Stimulated activated naive B cell treated with anti-CD40 and anti-IgM and Interleukin-4, amounts not matched to agents 10 μg/mL and 1 μg/mL and 100 μg/mL, for 72 hours (primary cell): Measurements from ENCODE around the gene NLGN3.
A peak's percentile ranks its signal among the peaks of the same experiment; 100 is the strongest.

ENCODE experiments used
- ATAC-seq, 2 donors: fragments of 150-1000 bp; cut with Tn5 transposase; replicated peaks; 2 replicates each; pipeline ENCODE4 v1.10.0; 2021; ENCODE audit warnings: moderate library complexity in 1 of 2
- DNase-seq: peaks from one replicate; pipeline ENCODE4 v3.0.0; 2021
- H3K27ac Mint-ChIP-seq: one replicate; pipeline ENCODE4 v1.8.0; 2022; ENCODE audit warnings: mild to moderate bottlenecking, mixed read lengths
- H3K27me3 Mint-ChIP-seq, 2 donors: one replicate each; pipeline ENCODE4 v1.8.0; 2022; ENCODE audit warnings: mixed read lengths in 2 of 2
- H3K36me3 Mint-ChIP-seq, 2 donors: one replicate each; pipeline ENCODE4 v1.8.0; 2022; ENCODE audit warnings: mixed read lengths in 2 of 2, mild to moderate bottlenecking in 1 of 2
- H3K4me1 Mint-ChIP-seq, 2 donors: one replicate each; pipeline ENCODE4 v1.8.0; 2022; ENCODE audit warnings: mixed read lengths in 2 of 2, mild to moderate bottlenecking in 1 of 2
- H3K4me3 Mint-ChIP-seq, 2 donors: one replicate each; pipeline ENCODE4 v1.8.0; 2022; ENCODE audit warnings: mild to moderate bottlenecking in 2 of 2, mixed read lengths in 2 of 2, moderate library complexity in 1 of 2
- H3K9me3 Mint-ChIP-seq, 2 donors: one replicate each; pipeline ENCODE4 v1.8.0; 2022; ENCODE audit warnings: mixed read lengths in 2 of 2, mild to moderate bottlenecking in 1 of 2

The NLGN3 gene

DNA sequence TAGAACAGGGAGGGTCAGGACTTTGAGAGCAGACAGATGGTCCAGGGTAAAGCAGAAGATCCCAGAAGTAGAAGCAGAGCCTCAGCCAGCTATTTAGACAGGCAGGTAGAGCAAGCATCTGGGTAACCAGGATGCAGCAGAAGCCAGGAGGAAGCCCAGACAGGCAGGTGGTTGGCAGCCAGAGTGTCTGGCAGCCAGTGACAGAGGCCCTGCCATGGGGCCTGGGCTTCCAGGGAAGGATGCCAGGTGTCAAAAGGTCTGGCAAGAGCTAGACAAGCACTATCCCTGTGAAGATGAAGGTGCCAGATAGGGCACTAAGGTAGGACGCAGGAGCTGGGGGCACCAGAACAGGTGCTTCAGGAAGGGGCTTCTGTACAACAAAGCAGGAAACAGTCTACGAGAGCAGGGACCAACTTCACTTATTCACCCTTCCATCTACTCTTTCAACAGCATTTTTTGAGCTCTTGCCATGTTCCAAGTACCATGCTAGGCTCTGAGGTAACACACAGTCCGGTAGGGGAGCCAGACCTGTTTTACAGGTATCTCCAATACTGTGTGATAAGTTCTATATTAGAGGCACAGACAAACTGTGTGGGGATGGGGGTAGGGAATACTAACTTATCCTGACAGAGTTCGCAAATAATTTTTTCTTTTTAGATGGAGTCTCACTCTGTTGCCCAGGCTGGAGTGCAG is 40.3 kb downstream of the NLGN3 start:
- H3K9me3 Mint-ChIP-seq = no peaks in the 10 kb centered on the region
- peaks cover 1 to 8% of the 10 kb centered on the region in 2 donors for H3K4me1 Mint-ChIP-seq
- no peaks in the 10 kb centered on the region for H3K27me3 Mint-ChIP-seq
- DNase-seq = no peak
- H3K4me3 Mint-ChIP-seq = no peak overlapping the region
- H3K27ac Mint-ChIP-seq = peak overlapping the region; percentile 2
- no peak for ATAC-seq
- H3K36me3 Mint-ChIP-seq = peaks cover 0 to 5% of the 10 kb centered on the region in 2 donors

DNA sequence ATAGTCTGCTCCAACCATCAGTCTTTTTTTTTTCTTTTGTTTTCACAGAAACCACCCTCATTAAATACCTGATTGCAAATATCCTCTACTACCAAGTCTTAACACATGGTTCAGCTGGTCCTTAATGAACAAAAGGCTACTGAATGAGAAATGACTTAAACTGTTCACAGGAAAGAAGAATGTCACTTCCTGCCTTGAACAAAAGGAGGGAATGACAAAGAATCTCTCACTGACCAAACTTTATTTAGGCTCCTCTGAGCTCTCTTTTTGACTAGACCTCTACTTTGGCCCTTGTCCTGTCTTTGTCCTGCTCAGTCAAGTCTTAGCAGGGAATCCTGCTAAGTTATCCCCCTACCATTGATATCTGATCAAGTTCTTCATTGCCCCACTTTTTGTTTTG is 46.6 kb downstream of the NLGN3 start:
- ATAC-seq (no peak), DNase-seq (no peak)
- Mint-ChIP-seq H3K4me3 (no peak overlapping the region), H3K27ac (peak overlapping the region; percentile 16), H3K9me3 (no peaks in the 10 kb centered on the region), H3K4me1 (peaks cover 4 to 18% of the 10 kb centered on the region in 2 donors), H3K27me3 (no peaks in the 10 kb centered on the region), H3K36me3 (peaks cover 7 to 15% of the 10 kb centered on the region in 2 donors)

DNA sequence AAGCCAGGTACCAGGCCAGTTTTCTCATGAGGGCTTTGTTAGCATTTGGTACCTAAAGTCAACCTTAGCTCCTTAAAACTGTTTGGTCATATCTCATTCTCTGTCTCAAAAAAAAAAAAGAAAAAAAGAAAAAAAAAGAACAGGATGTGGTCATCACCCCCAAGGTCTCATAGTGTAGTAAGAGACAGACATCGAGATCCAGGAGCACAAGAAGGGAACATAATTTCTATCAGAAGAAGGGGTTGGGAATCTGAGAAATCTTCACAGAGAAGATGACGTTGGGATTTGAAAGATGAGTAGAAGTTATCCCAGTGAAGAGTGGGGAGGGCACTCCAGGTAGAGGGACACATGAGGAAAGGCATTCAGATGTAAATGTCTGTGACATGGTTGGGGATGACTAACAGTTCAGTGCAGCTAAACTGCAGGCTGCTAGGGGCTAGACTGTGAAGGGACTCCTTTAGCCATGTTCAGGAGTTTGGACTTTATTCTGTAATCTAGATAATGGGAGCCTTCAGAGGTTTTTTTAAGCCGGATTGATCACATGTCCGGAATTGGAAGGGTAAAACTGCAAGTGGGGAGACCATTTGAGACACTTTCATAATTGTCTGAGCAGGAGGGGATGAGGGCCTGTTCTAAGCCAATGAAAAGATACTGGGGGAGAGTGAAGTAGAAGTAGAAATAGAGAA is 51.5 kb downstream of the NLGN3 start:
- peaks cover 0 to 4% of the 10 kb centered on the region in 2 donors for H3K9me3 Mint-ChIP-seq
- DNase-seq = no peak

DNA sequence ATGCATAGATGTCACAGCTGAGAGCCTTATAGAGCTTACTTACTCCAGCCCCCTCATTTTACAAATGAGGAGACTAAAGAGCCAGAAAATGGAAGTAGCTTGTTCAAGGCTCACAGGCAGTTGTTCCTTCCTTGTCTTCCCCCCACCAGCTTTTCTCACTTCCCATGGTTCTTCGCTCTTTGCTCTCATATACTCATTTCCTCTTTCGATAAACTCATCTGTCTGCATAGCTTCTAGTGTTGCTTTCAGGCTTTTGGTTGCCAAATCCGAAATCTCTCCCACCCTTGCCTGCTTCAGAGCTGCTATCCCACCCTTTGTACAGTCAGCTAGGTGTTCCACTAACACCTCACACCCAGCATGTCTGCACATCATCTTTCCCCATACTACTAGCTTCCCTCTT is 53.4 kb downstream of the NLGN3 start:
- peak overlapping the region; percentile 83 to 88 for H3K4me3 Mint-ChIP-seq
- peaks cover 0 to 8% of the 10 kb centered on the region in 2 donors for H3K36me3 Mint-ChIP-seq
- DNase-seq (peak; percentile 15), ATAC-seq (peak; percentile 93 to 95)
- H3K9me3 Mint-ChIP-seq = peaks cover 0 to 4% of the 10 kb centered on the region in 2 donors
- no peaks in the 10 kb centered on the region for H3K27me3 Mint-ChIP-seq
- peaks cover 12 to 27% of the 10 kb centered on the region in 2 donors for H3K4me1 Mint-ChIP-seq
- H3K27ac Mint-ChIP-seq = peak overlapping the region; percentile 80

More for the DNA sequence above, 51.5 kb downstream of the NLGN3 start:
- no peaks in the 10 kb centered on the region for H3K27me3 Mint-ChIP-seq
- H3K27ac Mint-ChIP-seq = peak overlapping the region; percentile 60
- peaks cover 14 to 31% of the 10 kb centered on the region in 2 donors for H3K4me1 Mint-ChIP-seq
- H3K4me3 Mint-ChIP-seq = peak overlapping the region; percentile 74 to 78
- ATAC-seq = peak; percentile 57 to 64
- H3K36me3 Mint-ChIP-seq = peaks cover 2 to 13% of the 10 kb centered on the region in 2 donors

DNA sequence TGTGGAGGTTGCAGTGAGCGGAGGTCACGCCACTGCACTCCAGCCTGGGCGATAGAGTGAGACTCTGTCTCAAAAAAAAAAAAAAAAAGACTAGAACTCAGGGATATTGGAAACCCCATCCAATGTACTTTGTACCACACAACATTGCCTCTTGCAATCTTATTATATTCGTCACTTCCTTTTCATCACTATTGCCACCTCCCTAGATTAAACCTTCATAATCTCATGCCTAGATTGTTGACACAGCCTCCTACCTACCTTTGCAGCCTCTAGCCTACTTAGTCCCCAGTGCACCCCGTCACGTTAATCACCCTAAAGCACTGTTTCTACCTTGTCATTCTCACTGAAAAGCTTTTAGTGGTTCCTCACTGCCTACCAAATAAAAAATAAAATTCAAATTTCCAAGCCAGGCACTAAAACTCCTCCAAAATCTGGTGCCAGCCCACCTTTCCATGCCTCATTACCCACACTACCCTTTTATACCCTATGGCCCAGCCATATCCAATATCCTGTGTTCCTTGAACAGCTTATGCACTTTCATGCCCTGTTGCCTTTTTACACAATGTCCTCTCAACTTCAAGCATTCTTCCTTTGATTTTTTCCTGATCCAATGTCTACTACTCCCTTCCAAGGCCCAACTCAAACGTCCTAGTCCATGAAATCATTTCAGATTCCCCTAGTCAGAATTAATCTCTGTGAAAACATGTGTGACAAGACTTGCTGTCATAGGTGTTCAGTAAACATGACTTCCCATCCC is 54.8 kb downstream of the NLGN3 start:
- H3K4me3 Mint-ChIP-seq = no peak overlapping the region
- ATAC-seq (no peak), DNase-seq (no peak)
- peaks cover 0 to 4% of the 10 kb centered on the region in 2 donors for H3K9me3 Mint-ChIP-seq
- peaks cover 0 to 8% of the 10 kb centered on the region in 2 donors for H3K36me3 Mint-ChIP-seq
- H3K27me3 Mint-ChIP-seq = no peaks in the 10 kb centered on the region
- H3K4me1 Mint-ChIP-seq = peaks cover 12 to 27% of the 10 kb centered on the region in 2 donors
- no peak overlapping the region for H3K27ac Mint-ChIP-seq

DNA sequence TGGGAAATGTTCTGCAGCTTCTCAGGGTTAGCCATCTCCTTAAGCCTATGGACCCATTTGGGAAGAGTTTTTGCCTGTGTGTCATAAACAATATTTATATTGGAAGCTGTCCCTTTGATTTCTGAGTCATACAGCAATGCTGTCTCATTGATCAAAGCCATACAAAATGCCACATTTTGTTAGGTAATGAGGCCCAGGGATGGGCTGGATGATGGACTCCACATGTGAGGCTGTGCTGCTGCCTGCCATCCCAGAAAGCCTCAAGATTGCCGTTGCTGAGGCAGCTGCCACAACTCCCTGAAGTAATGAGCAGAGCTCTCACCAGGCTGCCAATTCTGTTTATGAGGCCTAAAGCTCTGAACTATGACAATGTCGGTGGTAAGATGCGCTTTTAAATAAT is 66.2 kb downstream of the NLGN3 start:
- H3K4me1 Mint-ChIP-seq = no peaks in the 10 kb centered on the region
- peaks cover 0 to 4% of the 10 kb centered on the region in 2 donors for H3K36me3 Mint-ChIP-seq
- peaks cover 0 to 3% of the 10 kb centered on the region in 2 donors for H3K27me3 Mint-ChIP-seq
- no peak overlapping the region for H3K27ac Mint-ChIP-seq
- ATAC-seq (no peak), DNase-seq (no peak)
- no peaks in the 10 kb centered on the region for H3K9me3 Mint-ChIP-seq
- no peak overlapping the region for H3K4me3 Mint-ChIP-seq

DNA sequence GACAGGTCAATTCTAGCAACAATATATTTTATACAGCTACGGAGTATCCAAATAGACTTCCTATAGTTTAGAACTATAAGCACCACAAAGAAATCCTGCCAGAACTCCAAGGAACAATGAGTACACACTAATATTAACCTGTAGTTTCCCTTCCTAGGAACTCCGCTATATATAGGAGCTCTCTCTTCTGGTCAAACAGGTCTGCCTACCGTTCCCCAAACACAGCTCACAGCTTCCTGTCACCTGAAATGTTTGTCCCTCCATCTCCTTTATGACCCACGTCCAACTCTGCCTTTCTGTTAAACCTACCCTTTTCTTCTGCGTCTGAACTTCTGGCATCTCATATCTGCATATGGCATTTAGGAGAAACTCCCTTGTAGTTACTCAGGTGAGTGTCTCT is 67.9 kb downstream of the NLGN3 start:
- DNase-seq = no peak
- H3K27ac Mint-ChIP-seq = no peak overlapping the region
- H3K4me3 Mint-ChIP-seq = no peak overlapping the region
- no peaks in the 10 kb centered on the region for H3K4me1 Mint-ChIP-seq
- peaks cover 0 to 3% of the 10 kb centered on the region in 2 donors for H3K27me3 Mint-ChIP-seq
- no peak for ATAC-seq
- H3K36me3 Mint-ChIP-seq = peaks cover 0 to 4% of the 10 kb centered on the region in 2 donors
- no peaks in the 10 kb centered on the region for H3K9me3 Mint-ChIP-seq

DNA sequence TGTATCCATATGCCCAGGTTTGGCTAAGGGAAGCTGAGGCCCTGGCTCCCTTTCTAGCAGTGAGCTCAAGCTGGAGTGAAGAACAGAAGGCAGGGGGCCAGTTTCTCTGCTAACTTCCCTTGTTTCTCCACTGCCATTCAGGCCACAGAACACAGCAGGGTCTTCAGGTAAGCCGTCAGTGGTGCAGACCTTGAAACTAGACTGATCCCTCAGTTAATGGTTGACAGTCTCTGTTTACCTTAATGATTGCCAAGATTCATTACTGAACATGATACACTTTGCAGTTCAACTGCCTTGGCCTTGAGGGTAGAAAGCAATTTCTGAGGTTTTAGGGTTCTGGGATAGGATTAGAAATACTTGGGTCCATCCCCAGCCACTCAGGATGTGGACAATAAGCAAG is 69.5 kb downstream of the NLGN3 start:
- H3K9me3 Mint-ChIP-seq = no peaks in the 10 kb centered on the region
- peaks cover 0 to 3% of the 10 kb centered on the region in 2 donors for H3K27me3 Mint-ChIP-seq
- no peak overlapping the region for H3K4me3 Mint-ChIP-seq
- ATAC-seq (no peak), DNase-seq (no peak)
- peaks cover 0 to 1% of the 10 kb centered on the region in 2 donors for H3K36me3 Mint-ChIP-seq
- no peaks in the 10 kb centered on the region for H3K4me1 Mint-ChIP-seq
- no peak overlapping the region for H3K27ac Mint-ChIP-seq

DNA sequence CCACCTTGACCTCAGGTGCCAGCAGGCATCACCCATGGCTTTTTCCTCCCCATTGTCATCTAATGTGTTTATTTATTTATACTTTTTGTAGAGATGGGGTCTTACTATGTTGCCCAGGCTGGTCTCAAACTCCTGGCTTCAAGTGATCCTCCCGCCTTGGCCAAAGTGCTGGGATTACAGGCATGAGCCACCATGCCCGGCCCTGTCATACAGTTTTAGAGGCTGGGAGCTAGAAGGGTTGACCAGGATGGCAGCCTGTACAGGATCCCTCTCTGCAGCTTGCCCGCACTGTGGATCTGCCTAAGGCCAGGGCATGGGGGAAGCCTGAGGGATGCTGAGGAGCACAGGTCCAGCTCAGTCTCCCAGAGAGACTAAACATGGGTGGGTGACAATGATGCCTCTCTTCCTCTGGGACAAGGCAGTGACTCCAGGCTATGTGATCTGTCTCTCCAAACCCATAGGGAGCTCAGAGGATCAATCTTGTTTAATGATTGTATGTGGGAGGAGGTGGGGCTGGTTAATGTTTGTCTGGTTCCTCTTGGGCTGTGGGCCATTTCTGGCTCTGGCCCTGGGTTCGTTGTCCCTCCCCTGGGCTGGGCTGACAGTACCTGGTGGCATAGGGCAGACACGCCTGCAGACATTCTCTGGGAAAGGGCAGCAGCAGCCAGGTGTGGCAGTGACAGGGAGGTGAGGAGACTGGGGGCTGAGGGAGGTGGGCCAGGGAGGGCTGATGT is 70.1 kb downstream of the NLGN3 start:
- DNase-seq = no peak
- H3K4me3 Mint-ChIP-seq = no peak overlapping the region
- no peaks in the 10 kb centered on the region for H3K36me3 Mint-ChIP-seq
- no peak overlapping the region for H3K27ac Mint-ChIP-seq
- no peaks in the 10 kb centered on the region for H3K4me1 Mint-ChIP-seq
- no peak for ATAC-seq
- H3K9me3 Mint-ChIP-seq = no peaks in the 10 kb centered on the region
- peaks cover 0 to 3% of the 10 kb centered on the region in 2 donors for H3K27me3 Mint-ChIP-seq

DNA sequence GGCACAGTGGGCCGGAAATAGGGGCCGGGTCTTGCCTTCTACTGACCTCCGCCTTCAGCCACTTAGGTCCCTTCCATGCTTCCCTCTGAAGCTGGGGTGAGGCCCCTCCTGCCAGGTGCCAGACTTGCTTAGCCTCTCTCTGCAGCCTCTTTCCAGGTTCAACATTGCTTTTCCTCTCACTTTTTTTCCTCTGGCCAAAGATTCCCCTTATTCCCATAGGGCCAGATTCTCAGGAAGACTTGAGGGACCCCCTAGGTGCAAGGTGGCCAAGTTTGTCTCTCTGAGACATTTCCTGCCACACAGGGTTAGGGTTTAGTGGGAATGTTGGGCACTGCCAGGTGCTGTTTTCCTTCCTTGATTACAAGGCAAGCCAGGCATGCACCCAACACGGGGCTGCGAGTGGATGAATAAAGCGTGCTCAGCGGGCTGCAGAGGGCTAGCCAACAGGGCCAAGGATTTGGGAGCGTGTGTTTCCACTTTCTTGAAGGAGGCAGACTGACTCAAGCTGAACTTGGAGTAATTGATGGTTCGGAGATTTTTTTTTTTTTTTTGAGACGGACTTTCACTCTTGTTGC is 70.8 kb downstream of the NLGN3 start:
- H3K36me3 Mint-ChIP-seq = no peaks in the 10 kb centered on the region
- no peak overlapping the region for H3K4me3 Mint-ChIP-seq
- no peak for ATAC-seq
- H3K27me3 Mint-ChIP-seq = peaks cover 0 to 3% of the 10 kb centered on the region in 2 donors
- DNase-seq = no peak
- H3K4me1 Mint-ChIP-seq = no peaks in the 10 kb centered on the region
- no peak overlapping the region for H3K27ac Mint-ChIP-seq
- no peaks in the 10 kb centered on the region for H3K9me3 Mint-ChIP-seq

DNA sequence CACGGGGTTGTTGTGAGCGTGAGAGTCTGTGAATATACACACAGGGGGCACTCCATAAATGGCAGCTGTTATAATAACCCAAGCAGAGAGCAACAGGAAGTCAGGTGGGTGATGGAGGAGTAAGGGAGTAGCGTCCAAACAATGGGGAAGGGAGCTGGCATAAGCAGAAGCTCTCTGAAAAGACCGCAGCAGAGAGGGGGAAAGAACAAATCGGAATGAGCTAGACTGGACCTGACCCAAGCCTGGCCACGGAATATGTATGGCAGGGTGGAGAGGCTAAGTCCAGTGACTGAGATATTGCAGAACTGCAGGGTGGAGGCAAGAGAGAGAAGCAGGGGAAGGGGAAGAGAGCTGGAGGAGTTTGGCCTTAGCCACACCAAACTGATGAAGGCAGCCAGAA is 71.8 kb downstream of the NLGN3 start:
- no peak for ATAC-seq
- DNase-seq = no peak
- H3K27me3 Mint-ChIP-seq = peaks cover 0 to 3% of the 10 kb centered on the region in 2 donors
- H3K9me3 Mint-ChIP-seq = no peaks in the 10 kb centered on the region
- H3K36me3 Mint-ChIP-seq = no peaks in the 10 kb centered on the region
- no peak overlapping the region for H3K4me3 Mint-ChIP-seq
- no peaks in the 10 kb centered on the region for H3K4me1 Mint-ChIP-seq
- H3K27ac Mint-ChIP-seq = no peak overlapping the region

DNA sequence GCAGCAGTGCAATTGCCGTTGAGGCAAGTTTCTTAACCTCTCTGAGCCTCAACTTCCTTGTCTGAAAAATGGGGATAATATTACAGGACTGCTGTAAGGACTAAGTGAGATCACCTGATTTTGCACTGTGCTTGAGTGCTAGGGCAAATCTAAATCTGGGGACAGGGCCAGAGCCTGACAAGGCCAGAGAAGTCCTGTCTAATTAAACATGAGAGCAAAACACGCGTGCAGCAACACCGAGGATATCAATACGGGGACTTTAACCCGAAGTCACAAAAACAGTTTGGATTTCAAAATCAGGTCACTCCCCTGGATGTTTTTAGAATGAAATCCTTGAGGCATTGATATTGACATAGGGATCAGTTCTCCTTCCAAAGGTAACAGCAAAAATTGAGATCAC is 72.7 kb downstream of the NLGN3 start:
- H3K27ac Mint-ChIP-seq = no peak overlapping the region
- H3K4me3 Mint-ChIP-seq = no peak overlapping the region
- H3K36me3 Mint-ChIP-seq = no peaks in the 10 kb centered on the region

More for the DNA sequence above, 72.7 kb downstream of the NLGN3 start:
- Mint-ChIP-seq H3K4me1 (no peaks in the 10 kb centered on the region), H3K27me3 (peaks cover 0 to 2% of the 10 kb centered on the region in 2 donors), H3K9me3 (no peaks in the 10 kb centered on the region)
- no peak for ATAC-seq
- no peak for DNase-seq
